Stimulated activated CD4-positive, alpha-beta T cell treated with anti-CD3 and anti-CD28 coated beads, Interleukin-4, amount 100 ng/mL, for 4 hours (primary cell): ENCODE results near the gene SPO11.
"Not testable (repeated sequence)": the region's sequence is repeated elsewhere in the genome, so short reads cannot be mapped to it uniquely, and the experiment has no call there.

Source experiments
- DNase-seq, 2 experiments: peaks; one replicate each; pipeline ENCODE4 v3.0.0-alpha.2; 2020

Gene SPO11

GRCh38 chr20:57346477-57346876, 16.9 kb downstream of the SPO11 start:
- DNase-seq, result peak; percentile 47 to 66

GRCh38 chr20:57347393-57347792, 17.8 kb downstream of the SPO11 start:
- DNase-seq, result no peak

GRCh38 chr20:57348200-57348921, 18.8 kb downstream of the SPO11 start:
- DNase-seq, result not testable (repeated sequence)

DNA sequence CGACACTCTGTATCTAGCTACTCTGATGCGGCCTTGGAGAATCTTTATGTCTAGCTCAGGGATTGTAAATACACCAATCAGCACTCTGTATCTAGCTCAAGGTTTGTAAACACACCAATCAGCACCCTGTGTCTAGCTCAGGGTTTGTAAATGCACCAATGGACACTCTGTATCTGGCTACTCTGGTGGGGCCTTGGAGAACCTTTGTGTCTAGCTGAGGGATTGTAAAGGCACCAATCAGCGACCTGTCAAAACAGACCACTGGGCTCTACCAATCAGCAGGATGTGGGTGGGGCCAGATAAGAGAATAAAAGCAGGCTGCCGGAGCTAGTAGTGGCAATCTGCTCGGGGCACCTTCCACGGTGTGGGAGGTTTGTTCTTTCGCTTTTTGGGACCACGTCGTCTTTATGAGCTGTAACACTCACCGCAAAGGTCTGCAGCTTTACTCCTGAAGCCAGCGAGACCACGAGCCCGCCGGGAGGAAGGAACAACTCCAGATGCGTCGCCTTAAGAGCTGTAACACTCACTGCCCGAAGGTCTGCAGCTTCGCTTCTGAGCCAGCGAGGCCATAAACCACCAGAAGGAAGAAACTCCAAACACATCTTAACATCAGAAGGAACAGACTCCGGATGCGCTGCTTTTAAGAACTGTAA, 19.4 kb downstream of the SPO11 start:
- DNase-seq, result not testable (repeated sequence)

GRCh38 chr20:57350081-57350710, 20.6 kb downstream of the SPO11 start:
- no peak for DNase-seq

DNA sequence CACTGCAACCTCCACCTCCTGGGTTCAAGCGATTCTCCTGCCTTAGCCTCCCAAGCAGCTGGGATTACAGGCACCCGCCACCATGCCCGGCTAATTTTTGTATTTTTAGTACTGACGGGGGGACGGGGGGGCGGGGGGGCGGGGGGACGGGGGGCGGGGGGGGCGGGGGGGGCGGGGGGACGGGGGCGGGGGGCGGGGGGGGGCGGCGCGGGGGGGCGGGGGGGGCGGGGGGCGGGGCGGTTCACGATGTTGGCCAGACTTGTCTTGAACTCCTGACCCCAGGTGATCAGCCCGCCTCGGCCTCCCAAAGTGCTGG, 21.1 kb downstream of the SPO11 start:
- not testable (repeated sequence) for DNase-seq

- DNase-seq, result peak; percentile 84 to 88
Measured at GRCh38 chr20:57351042-57351783, 21.6 kb downstream of the SPO11 start, which contains the start of gene RAE1. RAE1 (plus strand) TSS chr20:57351255; CDS start chr20:57354039, 2,784 bp downstream.

- no peak for DNase-seq
Measured at GRCh38 chr20:57352305-57352704, 22.7 kb downstream of the SPO11 start.

DNA sequence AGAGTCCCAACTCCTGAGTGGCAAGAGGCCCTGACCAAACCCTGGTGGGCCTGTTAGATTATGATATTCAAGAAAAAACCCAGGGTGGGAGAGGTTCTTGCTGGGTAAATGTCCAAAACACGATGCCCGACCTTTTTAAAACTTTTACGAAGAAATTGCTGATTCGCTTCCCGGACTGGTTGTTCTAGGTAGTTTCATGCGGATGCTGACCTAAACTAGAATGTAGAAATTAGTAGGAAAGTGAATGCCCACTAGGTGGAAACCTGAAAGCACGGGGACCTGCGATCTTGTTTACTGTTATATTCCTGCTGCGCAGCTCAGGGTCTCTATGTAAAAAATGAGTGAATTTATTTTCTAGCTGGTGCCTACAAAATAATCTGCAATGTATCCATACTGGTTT, 23.7 kb downstream of the SPO11 start:
- DNase-seq, result no peak

GRCh38 chr20:57361517-57361916, 31.9 kb downstream of the SPO11 start:
- no peak for DNase-seq

GRCh38 chr20:57364451-57364850, 34.8 kb downstream of the SPO11 start:
- DNase-seq, result no peak

DNA sequence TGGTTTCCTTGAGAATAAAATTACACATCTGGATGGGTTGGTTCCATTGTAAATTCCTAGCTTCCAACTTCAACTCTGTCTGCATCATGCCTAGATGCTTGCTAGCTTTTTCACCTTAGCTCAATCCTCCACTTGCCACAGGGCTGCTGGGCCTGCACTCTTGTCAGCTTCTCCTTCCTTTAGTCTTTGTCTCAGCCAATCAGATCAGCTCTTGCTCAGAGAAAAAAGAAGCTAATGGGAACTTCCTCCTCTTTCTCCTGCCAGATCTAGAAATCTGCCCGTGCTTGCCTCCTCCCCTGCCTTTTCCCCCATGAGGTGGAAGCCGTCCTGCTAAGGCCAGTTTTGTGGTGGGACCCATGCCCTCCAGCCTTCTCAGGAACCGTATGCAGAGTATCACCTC, 40.0 kb downstream of the SPO11 start:
- DNase-seq, result no peak

DNA sequence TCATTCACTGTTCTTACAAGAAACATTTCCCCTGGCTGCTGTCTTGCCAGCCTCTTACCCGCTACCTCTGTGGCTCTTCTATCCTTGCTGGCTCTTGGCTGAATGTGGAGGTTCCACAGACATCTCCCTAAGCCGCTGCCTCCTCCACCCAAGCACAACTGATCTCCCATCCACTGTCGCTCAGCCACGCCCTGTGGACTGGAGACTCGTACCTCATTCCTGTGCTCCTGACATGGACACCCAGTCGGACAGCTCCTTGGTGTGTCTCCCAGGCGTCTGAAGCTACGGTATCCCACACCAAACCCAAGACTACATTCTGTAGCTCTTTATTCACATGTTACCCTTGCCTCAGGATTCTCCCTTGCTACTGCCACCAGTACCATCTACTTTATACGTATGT, 40.7 kb downstream of the SPO11 start:
- no peak for DNase-seq

DNA sequence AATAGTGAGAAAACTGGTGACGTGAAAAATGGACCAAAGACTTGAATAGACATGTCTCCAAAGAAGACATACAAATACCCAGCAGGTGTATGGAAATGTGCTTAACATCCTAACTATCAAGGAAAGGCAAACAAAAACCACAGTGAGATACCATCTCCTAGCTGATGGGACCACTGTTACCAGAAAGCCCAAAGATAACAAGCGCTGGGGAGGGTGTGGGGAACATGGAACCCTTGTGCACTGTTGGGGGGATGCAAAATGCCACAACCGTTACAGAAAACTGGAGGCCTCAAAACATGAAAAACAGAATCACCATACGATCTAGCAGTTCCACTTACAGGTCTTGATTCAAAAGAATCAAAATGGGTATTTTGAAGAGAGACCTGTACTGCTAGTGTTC, 41.8 kb downstream of the SPO11 start:
- DNase-seq, result no peak

DNA sequence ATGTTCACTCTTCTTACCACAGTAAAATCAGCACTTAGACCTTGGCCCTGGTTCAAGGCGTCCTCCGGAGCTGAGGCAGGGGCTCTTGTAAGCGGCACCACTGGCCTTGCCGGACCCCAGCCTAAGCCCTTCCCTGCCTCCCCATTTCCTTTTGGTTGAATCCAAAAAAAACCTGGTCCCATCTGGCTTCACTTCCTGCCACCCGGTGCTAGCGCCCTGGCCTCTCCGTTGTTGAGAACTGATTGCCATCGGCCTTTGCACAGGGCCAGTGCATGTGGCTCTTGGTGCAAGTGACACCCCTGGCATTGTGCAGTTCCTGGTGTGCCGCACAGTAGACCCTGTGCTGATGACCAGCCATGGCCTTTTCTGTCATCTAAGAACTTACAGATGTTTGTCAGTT, 42.6 kb downstream of the SPO11 start:
- DNase-seq, result no peak

- no peak for DNase-seq
Measured at GRCh38 chr20:57372581-57373350, 43.2 kb downstream of the SPO11 start.

DNA sequence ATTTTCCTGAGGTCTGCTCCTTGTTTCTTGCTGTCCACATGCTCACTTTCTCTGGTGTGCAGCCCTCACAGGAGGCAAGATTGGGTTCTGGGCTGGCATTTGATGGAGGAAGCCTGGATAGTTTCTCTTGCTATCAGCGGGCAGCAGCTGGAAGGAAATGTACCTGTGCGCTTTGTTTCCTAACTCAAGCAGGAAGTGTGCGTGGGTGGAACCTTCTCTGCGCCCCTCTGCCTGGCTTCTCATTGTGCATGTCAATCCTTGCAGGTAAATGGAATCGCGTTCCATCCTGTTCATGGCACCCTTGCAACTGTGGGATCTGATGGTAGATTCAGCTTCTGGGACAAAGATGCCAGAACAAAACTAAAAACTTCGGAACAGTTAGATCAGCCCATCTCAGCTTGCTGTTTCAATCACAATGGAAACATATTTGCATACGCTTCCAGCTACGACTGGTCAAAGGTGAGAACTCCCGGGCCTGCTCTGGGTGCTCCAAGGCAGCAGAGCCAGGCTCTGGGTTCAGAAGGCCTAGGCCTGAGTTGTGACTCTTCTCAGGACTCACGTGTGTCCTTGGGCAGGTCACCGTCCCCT, 44.8 kb downstream of the SPO11 start:
- DNase-seq, result no peak

DNA sequence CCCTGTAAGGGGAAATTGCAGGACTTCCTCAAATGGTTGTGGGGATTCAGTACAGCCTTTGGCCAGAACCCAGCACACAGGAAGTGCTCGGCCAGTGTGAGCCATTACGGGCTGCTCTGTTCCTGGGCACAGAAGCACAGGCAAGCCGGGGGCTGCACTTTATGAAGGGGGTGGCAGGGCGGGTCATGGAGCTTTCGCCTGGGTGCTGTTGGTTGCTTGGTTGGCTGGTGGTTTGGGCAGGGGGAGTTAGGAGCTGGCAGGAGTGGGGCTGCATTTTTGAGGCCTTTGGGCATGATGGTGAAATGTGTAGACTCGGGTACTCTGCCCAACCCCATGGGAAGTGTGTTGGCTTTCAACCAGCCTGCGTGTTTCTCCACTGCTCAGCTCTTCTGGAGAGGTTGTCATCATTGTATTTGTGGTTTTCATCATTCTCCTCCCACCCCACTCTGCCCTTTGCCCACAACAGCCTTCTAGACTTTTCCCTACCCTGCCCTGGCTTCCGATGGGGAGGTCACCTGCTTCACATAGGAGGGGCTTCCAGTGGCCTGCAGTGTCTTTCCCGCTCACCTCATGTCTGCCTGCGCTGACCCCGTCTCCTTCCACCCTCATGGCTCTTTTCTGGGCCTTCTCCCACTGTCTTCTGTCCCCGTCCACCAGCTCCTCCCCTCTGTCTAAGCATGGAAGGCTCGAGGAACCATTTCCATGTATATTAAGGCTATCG, 45.5 kb downstream of the SPO11 start:
- no peak for DNase-seq

- DNase-seq, result no peak
Measured at GRCh38 chr20:57375652-57376230, 46.1 kb downstream of the SPO11 start.

DNA sequence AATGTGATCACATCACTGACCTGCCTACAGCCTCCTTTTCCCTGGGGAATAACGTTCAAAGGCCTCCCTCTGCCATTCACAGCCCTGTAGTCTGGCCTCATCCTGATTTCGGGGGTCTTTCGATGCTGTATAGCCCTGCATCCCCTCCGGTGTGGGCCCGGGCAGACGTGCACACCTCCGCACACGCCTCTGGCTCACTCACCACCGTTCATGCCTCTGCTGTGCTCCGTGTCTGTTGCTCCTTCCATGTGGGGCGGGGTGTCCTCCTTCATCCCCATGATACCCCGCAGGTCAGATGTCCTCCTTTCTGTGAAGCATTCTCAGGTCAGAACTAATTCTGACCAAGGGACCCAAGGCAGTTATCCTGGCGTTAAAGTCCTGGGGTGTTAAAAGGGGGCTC, 47.7 kb downstream of the SPO11 start:
- DNase-seq, result no peak

DNA sequence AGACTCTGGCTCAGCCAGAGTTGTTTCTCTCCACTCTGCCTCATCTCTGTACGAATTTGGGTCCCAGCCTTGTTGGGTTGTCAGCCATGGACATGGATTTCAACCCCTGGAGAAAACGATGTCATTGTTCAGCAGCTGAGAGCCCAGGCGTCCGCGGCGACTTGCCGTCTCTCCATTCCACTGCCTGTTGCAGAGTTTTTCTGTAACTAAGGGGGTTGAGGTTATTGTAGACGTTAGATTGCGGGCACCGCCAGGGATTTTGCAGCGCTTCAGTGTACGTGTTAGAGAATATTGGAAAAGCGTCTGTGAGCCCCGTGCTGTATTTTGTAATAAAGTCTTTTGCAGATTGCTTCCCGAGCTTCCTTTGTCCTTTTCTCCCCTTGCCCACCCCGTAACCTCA, 48.5 kb downstream of the SPO11 start:
- DNase-seq, result no peak
